Measurements from ENCODE around the gene MX2. TPM values are rescaled to one million over a fixed set of nuclear protein-coding genes. Genes with fewer than 3 reads are reported as not detected.

MX2 gene
- total and polyA plus RNA-seq, 2 donors (not counting 3 experiments of a cell fraction or from before 2014, with no cell fraction given) = 0.01 TPM; not detected in 1

GRCh38 chr21:41435706-41436105 lies 73.9 kb downstream of the MX2 start:
- TF ChIP-seq POLR2AphosphoS5 (IDR thresholded peaks at IDR 0.05; ENCODE audit: insufficient read depth, low read depth, low read length) (no peak), MAX (IDR thresholded peaks at IDR 0.05; ENCODE audit: insufficient read depth, insufficient read length) (no peak), CTCF (IDR thresholded peaks at IDR 0.05; ENCODE audit: extremely low read depth in 1 of 2, insufficient read depth in 1 of 2, low read depth in 1 of 2, low read length in 2 of 2) (no peak), FOS (IDR thresholded peaks at IDR 0.05; ENCODE audit: borderline replicate concordance, insufficient read depth, low read length) (no peak), MYC (IDR thresholded peaks at IDR 0.05; ENCODE audit: low read depth, low read length) (no peak), JUN (IDR thresholded peaks at IDR 0.05; ENCODE audit: borderline replicate concordance, insufficient read depth, insufficient read length, low read depth) (no peak), POLR2A (IDR thresholded peaks at IDR 0.05; ENCODE audit: low read depth, low read length) (no peak), EZH2 (IDR thresholded peaks at IDR 0.05; ENCODE audit: borderline replicate concordance, low read depth, low read length, severe bottlenecking) (no peak), GATA2 (IDR thresholded peaks at IDR 0.05; ENCODE audit: insufficient read depth, insufficient read length, low read depth, low read length) (no peak)
- ChIA-PET POLR2A (no interaction called here), CTCF (no interaction called here)
- H4K20me1 ChIP-seq (replicated peaks; ENCODE audit: control insufficient read depth, extremely low read depth, insufficient read depth, low read length) = no peaks in the 10 kb centered on the region
- no peaks in the 10 kb centered on the region for H3K4me1 ChIP-seq (ENCODE audit: control insufficient read depth, extremely low read depth, insufficient read depth, low read length)
- H3K27ac ChIP-seq (ENCODE audit: insufficient read depth, low read depth, low read length) = no peak overlapping the region
- intact Hi-C loops (cut with micrococcal nuclease) (no loop called here), dilution Hi-C loops (cut with MboI; ENCODE audit: extremely low pct_ligation_motif_present, low sequenced_read_pairs) (no loop called here)
- no peak overlapping the region for H3K9ac ChIP-seq (replicated peaks; ENCODE audit: extremely low read depth, insufficient read depth, low read length)
- H3K4me2 ChIP-seq (ENCODE audit: insufficient read depth, low read length) = no peak overlapping the region
- DNase-seq (ENCODE audit: low read depth, low spot score) = no peak
- no peaks in the 10 kb centered on the region for H3K36me3 ChIP-seq (ENCODE audit: control insufficient read depth in 2 of 2, extremely low read depth in 1 of 2, insufficient read depth in 2 of 2, low read length in 2 of 2)
- no peaks in the 10 kb centered on the region for H3K27me3 ChIP-seq (ENCODE audit: control insufficient read depth in 2 of 2, insufficient read depth in 2 of 2, low read length in 2 of 2)
- no peaks in the 10 kb centered on the region for H3K9me3 ChIP-seq (replicated peaks; ENCODE audit: control insufficient read depth, insufficient read depth, low read length)
- no peak overlapping the region for H3K4me3 ChIP-seq (replicated peaks in 1 of 3; ENCODE audit: insufficient read depth in 1 of 3, low read depth in 1 of 3, low read length in 3 of 3)
- no peak for FAIRE-seq
- no peaks in the 10 kb centered on the region for H3K9me1 ChIP-seq (replicated peaks; ENCODE audit: control insufficient read depth, extremely low read depth, insufficient read depth, low read length)
- H3K79me2 ChIP-seq (ENCODE audit: control insufficient read depth, insufficient read depth, low read length) = no peaks in the 10 kb centered on the region
- BruUV-seq (replicated peaks) = no TSS peak
- no peak overlapping the region for H2AFZ ChIP-seq (ENCODE audit: low read depth, low read length)

All from endothelial cell of umbilical vein (primary cell).